ENCODE measurements around the gene ZAP70.

Gene ZAP70

DNA sequence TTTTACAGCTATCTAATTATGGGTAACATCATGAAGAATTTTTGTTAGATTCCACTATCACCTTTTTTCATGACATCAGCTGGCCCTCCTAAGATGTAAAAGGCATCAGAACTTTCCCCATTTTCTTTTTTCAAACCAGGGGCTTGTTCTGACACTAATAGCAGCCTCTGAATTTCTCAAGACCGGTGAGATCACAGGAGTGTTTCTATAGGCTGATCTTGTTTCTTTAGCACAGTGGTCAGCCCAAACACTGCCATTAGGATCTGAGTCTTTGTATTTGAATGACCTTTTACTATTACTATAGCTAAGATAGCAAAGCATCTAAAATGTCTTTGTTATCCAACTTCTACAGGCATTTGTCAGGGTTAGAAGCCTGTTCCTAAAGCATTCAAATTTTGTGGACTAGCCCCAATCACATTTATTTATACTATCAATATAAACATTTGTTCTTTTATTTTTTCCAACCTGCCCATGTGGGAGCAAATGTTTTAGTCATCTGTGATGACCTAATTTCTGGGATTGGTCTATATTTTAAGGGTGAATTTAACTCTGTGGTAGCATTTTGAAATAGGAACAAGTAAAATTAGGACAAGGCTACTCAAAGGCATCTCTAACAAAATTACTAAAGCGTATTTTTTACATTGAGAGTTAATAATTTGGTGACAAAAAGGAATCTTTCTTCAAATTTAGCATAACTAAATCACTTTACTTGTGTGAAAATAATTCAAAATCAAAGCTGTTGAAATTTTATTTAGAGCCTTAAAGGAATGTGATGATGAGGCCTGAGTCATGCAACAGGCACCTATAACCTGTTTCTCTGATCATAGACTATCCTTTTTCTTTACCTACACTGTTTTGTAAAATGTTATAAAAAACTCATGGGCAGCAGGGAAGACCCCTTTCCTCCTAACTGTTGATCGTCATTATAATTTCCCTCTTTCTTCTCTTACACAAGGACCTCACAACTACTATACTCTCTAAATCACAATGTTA lies 39.3 kb downstream of the ZAP70 start:
- no peak for DNase-seq (ENCODE audit: low read depth)

DNA sequence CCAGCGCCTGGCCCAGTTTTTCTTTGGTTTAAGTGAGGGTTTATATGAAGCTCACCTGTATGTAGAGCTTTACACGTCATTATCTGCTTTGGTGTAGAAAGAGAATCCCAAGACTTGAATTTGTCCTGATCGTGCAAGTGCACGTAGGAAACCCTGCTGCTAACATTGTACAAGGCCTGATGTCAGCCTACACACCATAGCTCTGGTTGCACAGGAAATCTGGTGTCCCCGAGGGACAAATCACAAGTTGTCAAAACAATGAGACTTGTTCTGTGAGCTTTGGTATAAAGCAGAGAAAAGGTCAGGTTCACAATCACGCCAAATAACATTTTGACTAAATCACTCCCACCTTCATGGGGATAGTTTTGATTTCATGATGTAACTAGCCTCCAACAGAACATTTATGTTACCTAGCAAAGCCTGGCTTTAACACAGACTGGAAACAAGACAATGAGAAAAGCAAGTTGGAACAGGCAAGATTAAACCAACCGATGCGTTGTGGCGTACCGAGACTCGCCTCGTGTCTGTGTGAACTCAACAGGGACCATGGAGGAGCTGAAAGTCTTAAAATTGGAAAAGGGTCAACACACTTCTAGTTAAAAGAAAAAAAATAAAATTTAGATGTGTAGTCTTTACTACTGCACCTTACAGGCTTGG lies 41.4 kb downstream of the ZAP70 start:
- no peak for DNase-seq (ENCODE audit: low read depth)

DNA sequence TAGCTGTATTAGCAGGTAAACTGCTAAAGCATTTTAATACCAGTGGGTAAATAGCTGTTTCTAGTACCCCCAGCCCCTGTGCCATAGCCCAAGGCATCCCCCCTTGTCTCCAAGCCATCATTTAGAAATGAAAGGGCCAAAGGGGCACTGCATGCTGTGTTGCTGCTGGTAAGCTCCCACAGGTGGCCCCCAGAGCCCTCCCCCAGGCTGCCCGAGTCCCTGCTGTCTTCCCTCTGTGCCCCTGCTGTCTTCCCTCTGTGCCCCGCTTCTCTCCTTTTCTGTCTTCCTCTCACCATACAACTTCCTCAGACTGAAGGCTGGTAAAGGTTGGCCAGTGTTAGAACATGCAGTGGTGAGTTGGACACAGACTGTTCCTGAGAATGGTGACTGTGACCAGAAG lies 42.1 kb downstream of the ZAP70 start:
- no peak for DNase-seq (ENCODE audit: low read depth)

DNA sequence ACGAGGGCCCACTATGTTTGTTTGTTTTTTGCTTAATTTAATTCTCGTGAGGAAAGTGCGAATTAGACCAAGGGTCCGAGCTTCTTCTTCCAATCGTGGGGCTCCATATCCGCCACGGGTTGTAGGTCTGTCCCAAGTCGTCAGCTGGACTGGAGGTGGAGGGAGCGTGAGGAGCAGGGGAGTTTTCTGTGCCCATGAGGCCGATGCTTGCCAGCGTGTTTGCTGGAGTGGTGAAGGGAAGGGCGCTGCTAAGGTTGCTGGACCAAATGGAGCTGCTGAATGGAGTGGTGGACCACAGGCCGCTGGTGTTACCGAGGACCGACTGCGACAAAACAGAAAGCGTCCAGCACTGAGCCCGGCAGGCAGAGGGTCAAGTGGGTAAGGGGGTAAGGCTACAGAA lies 43.7 kb downstream of the ZAP70 start:
- no peak for DNase-seq (ENCODE audit: low read depth)

DNA sequence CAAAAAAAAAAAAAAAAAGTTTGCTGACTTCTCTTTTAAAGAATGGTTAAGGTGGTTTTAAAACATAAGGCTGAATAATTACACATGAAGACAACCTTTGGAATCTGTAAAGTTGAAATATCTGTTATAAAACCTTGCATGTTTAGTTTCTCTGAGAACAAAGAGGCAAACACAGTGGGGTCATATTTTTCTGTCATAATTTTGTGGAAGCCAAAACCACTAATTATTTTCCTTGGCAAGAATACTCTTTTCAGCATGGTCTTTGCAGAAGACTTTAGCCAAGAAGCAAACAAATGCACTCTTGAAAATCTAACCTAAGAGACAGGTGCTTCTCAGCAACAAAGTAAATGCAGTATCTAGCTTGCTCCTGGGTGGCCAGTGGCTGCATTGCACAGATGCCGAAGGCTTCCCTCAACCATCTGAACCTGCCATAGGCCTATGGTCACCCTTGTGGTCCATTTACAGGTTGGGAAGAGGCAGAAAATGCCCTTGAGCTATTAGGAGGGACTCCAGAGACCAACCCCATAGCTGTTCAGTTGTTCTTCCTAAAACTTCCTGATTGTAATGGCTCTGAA lies 44.8 kb downstream of the ZAP70 start:
- DNase-seq (ENCODE audit: low read depth) = no peak

DNA sequence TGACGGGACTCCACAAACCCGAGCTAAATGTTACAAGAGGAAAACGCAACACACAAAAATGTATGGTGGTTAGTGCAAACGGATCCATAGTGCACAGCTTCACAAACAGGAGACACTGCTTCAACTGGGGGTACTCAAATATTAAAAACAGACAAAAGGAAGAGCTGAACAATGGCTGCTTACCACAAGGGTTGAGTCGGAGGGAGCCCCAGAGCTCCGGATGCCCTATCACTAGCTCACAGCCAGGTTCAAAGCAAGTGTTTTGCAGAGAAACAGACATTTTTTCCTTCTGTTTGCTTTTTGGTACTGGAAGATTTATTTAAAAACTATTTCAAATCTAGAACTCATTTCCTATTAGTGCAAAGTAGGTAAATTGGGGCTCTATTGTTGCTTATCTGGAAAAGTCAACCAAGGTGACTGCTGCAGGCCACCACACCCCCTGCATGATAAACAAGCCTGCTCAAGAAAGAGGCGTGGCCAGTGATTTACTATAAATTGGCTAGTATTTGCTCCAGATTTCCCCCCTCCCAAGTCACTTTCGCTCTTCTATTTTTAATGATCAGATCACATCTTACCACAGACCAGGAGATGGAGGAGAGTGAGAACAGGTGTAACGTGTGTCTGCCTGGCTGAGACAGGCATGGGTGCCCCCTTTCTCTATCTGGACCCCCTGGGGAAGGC lies 46.5 kb downstream of the ZAP70 start:
- DNase-seq (ENCODE audit: low read depth) = no peak

DNA sequence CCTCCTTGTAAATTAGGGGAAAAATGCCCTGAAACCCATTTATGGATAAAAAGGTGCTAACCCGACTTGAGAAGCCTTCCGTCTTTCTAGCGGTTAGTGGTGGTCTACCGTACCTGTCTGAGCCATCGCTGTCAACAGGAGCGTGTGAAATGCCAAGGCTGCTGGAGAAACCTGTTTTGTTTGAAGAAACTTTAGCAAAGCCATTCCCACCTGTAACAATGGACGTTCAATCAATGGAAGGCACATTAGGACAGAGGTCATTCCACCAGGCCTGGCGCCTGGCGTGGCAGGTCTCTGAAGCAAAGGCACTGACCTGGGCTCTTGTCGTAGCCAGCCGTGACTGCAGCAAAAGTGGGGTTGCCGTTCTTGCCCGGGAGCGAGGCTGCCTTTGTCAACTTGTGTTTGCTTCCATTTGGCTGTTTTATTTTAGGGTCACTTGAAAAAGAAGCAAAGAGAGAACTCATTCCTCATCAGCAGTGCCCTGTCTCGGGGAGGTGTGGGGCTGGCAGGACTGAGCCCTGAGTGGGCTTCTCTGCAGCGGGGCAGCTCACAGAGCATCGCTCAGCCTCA lies 47.2 kb downstream of the ZAP70 start:
- DNase-seq (ENCODE audit: low read depth) = no peak

DNA sequence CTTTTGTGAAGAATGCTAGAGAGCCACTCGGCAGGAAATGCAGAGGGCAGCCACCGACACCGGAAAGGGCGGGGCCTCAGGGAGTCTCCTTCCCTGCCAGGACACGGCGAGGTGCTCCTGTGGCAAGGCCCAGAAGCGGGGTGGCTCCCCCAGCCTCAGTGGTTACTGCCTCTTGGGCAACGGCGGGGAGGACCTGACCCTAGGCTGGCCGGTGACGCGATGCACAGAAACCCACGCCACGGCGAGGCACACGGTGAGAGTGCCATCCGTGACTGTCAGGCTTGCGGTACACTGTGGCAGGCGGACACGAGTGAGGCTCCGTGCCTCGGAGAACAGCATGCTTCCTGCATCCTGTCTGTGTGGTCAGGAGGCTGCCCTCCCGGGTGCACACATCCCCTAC lies 47.8 kb downstream of the ZAP70 start:
- no peak for DNase-seq (ENCODE audit: low read depth)

DNA sequence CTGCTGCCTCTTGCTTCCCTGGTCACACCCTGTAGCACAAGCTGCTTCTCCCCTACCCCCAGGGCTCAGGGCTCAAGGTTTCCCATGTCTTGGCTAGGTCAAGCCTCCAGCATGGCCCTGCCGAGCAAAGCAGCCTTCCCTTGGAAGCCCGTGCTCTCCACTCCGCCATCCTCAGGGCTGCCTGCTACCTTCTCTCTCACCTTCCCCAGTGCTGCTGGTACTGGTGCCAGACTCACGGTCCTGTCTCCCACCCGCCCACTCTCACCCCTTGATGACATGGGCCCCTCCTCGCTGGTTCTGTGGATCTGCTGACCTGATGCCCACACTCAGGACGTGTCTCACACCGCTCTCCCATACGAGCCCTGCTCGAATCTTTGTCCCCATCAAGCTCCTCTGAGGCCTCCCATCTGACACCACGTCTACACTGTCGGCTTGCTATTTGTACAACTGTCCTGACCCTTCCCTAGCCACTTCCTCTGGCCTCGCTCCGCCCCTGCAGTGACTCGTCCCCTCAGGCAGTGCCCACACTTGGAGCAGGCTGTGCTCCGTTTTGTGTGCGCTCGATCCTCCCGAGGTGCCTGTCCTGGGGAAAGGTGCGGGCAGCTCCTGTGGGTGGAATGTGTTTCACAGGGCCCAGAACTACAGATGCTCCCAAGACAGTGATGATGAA lies 49.9 kb downstream of the ZAP70 start:
- DNase-seq (ENCODE audit: low read depth) = no peak

DNA sequence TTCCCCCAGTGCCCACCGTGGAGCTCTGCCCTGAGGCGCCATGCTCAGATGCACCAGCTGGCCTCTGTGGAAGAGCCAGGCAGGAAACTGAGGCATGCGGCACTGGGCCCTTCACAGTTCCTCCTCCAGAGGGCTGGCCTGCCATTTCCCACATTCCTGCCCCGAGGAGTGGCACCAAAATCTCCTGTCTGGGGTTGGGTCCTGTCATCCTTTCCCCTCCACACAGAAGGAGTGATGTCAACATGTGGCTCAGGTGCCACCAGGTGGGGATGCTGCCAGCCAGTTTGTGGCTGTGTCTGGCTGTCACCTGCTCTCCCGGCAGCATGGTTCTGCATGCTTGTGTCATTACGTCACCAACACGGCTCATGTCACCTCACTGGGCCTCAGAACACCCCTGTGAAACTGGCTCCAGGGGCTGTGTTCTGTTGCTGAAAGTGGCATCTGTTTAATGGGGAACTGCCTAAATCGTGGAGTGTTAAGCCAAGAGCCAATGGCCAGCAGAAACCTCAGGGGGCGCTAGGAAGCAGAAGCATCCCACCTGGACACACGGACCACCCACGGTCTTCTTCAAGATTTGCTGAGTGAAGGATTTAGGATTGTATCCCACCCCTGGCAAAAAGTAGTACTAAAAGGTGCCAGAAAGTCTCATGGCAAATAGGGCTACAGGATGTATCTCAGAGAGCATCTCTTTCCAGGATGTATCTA lies 51.3 kb downstream of the ZAP70 start:
- no peak for DNase-seq (ENCODE audit: low read depth)

DNA sequence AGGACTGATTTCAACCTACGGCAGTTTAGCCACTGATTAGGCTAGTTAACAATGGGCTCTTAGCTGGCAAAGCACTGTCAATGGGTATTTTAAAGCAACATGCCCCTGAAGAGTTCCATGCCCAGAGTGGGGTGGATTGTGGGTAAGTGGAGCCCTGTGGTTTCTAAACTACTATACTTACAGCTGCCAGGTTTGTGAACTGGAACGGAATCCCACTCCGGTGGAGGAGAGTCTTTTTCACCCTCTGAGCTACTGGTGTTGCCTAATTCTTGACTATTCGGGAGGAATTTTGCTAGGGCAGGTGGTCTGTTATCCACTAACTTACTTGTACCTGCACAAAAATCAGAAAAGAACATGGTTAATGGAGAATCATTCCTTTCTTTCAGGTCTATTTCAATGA lies 52.6 kb downstream of the ZAP70 start:
- DNase-seq (ENCODE audit: low read depth) = no peak

DNA sequence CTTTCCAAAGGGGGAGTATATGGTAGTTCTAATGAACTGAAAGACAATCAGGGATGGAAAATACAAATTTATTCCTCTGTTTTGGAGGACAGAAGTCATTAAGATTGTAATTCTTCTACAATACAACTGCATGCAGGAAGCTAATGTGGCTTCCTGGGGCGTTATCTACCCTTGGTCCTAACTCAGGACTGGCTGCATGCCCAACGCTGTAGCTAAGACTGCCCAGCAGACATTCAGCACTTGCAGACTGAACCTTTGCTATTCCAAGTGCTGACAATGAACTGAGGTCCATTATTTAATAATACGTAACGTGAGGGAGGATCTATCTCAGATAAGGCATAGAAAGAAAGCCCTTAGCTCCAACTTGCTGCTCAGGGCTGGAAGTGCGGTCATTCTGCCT lies 53.2 kb downstream of the ZAP70 start:
- DNase-seq (ENCODE audit: low read depth) = no peak

DNA sequence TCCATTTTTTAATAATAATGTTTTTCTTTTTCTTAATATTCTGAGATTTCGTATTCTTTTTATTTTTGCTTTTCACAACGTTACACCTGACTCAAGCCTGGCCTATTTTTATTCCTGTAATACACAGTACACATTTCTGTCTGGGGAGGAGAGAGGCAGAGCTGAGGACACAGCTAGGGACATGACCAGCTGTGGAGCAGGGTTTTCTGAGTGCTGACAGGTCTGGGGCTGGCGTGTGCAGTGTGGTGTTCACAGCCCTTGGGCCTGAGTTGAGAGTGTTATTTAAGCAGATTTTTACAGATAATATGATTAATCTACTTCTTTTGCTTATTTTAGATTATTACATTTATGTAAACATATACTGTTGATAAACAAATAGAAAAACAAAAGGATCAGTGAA lies 55.9 kb downstream of the ZAP70 start:
- DNase-seq (ENCODE audit: low read depth) = no peak

DNA sequence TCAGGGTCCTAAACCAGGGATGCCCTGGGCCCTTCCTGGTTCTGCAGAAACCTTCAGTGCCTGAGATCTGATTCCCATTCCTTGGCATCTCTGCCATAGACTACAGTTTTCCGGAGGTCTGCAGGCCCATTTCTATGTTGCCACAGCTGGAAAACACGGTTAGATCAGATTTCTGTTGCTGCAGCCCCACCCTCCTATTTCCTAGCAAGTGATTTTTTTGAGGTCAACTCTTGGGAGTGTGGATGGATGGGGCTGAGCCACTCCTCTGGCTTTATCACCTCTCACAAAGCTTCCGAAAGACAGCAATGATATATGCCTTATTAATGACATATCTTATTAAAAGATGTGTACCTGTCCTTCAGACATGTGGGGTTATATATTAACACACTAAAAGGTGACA lies 56.3 kb downstream of the ZAP70 start:
- no peak for DNase-seq (ENCODE audit: low read depth)

DNA sequence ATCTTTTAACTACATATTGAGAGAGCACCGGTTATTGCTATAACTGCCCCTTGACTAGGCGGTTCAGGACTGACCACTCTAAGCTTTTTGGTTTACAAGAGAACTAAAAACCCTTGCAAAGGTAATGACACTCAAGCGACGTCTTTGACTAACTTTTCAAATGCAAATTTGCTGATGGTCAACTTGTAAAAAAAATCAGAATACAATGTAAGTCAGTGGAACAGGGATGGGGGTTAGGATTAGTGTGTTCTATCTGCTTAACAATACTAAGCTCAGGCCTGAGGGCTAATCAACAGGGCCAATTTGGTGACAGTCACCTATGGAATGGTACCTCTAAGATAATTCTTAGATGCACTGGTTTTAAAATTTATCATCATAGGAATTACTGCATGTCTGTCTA lies 57.1 kb downstream of the ZAP70 start:
- no peak for DNase-seq (ENCODE audit: low read depth)

DNA sequence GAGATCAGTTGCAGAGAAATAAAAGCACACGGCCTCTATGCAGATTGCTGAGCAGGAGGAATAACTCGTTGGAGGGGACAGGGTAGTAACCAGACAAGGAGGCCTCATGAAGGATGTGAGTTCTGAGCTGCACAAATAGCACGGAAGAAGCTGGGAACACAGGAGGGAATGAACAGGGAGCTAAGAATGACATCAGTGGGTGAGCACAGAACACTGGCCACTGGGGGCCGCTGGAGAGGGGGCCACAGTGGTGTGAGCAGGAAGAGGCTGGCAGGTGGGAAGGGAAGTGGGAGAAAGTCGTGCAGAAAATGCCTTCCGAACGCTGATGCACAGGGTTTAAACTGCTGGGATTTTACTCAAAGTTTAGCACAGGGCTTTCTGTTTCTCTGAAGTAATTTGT lies 61.0 kb downstream of the ZAP70 start:
- DNase-seq (ENCODE audit: low read depth) = no peak

DNA sequence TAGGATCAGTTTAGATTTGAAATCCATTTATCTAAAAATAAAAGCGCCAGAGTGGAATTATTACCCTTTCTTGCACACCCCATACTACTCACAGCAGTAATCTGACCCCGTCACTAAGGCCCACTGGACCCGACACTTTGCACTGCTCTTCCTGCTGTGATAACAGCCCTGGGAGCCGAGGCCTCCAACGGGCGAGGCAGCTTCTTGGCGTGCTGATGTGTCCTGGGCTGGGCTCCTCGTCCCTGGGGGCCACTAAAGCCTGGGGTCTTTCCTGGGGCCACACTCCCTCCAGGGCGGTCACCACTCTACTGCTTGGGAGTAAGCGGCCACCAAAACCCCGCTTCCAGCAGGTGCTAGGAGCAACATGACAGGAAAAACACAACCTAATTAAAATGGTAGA lies 61.7 kb downstream of the ZAP70 start:
- no peak for DNase-seq (ENCODE audit: low read depth)

DNA sequence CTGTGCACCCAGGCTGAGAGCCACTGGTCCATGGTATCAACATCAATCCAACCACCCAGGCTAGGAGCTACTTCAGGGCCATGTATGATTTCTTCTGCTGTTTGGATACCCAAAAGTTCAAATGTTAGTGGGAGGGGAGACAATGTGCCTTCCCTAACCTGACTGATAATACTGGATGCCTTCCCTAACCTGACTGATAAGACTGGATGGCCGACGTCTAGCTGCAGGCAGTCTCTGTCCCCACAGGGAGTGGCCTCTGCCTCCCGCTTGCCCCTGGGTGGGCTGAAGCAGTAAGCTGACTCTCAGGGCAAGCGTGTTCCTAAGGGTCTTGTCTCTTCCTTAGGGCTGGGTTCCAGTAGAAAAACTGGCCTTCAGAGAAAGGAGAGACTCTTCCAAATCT lies 65.8 kb downstream of the ZAP70 start:
- no peak for DNase-seq (ENCODE audit: low read depth)

DNA sequence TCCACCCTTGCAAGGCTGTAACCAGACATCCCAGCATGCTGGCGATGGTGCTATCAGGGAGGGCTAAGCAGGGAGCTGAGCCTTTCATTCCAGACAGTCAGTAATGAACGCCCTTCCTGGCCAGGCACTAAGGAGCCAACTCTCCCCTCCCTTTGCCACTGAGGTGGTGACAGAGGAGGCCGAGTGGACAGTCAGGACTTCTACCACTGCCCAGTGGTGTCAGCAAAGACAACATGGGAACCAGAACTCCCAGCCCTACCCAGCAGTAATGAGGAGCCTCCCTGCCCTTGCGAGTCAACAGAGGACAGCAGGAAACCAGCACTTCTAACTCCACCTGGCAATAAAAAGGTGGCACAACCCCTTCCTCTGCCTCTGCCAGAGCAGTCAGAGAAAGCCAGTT lies 68.6 kb downstream of the ZAP70 start:
- no peak for DNase-seq (ENCODE audit: low read depth)

DNA sequence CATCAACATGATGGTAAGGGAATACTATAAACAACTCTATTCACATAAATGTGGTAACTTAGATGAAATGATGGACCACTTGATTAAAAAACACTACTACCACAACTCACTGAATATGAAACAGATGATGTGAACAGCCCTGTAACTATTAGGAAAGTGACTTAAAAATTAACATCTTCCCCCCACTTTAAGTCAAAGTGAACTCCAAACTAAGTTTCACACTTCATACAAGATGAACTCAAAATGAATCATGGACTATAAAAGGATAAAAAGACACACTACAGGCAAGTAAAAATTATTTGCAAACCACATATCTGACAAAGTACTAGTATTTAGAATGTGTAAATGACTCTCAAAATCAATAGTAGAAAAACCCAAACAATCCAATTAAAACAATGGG lies 71.6 kb downstream of the ZAP70 start:
- no peak for DNase-seq (ENCODE audit: low read depth)

DNA sequence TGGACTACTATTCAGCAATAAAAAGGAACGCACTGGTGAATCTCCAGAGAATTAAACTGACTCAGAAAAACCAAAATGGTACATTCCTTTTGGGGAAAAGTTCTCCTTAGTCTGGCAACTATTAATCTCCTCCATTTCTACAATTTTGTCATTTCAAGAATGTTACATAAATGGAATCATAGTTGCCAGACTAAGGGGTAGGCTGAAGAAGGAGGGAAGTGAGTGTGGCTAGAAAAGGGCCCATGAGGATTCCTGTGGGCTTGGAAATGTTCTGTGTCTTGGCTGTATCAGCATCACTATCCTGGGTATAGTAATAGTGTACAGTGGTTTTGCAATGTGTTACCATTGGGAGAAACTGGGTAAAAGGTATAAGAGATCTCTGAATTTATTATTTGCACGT lies 72.4 kb downstream of the ZAP70 start:
- no peak for DNase-seq (ENCODE audit: low read depth)

Data from stimulated activated CD8-positive, alpha-beta memory T cell treated with anti-CD3 and anti-CD28 coated beads, Interleukin-15, amount 100 ng/mL, for 24 hours (primary cell).